HepG2 (cell line): Measurements from ENCODE around the gene MTUS2.

Experiments used
- CREBL2 ChIP-seq: sonication (generic); formaldehyde crosslinking; IDR thresholded peaks from 2 replicates; pipeline ENCODE4 v1.8.1; 2023; ENCODE audit warnings: missing genetic modification reagents, mild to moderate bottlenecking, borderline replicate concordance
- CTCF ChIP-seq: sonication (generic); formaldehyde crosslinking; IDR thresholded peaks from 2 replicates; pipeline ENCODE4 v1.5.0; 2020; ENCODE audit warnings: mild to moderate bottlenecking, missing genetic modification reagents, moderate library complexity
- DZIP1 ChIP-seq: sonication (generic); formaldehyde crosslinking; IDR thresholded peaks from 2 replicates; pipeline ENCODE4 v1.5.0; 2020; ENCODE audit warnings: mild to moderate bottlenecking, missing genetic modification reagents
- FIP1L1 ChIP-seq: fragments of 200-400 bp; formaldehyde crosslinking; IDR thresholded peaks from 2 replicates; pipeline ENCODE4 v1.6.1; 2018; ENCODE audit warnings: low read depth, mild to moderate bottlenecking, low read length, moderate library complexity, borderline replicate concordance; ENCODE audit not compliant: insufficient read depth
- FOXC1 ChIP-seq: sonication (generic); formaldehyde crosslinking; IDR thresholded peaks from 2 replicates; pipeline ENCODE4 v1.8.0; 2022; ENCODE audit warnings: mild to moderate bottlenecking, missing genetic modification reagents, borderline replicate concordance
- PRPF4 ChIP-seq: fragments of 200-400 bp; formaldehyde crosslinking; IDR thresholded peaks from 2 replicates; pipeline ENCODE4 v1.6.1; 2016; ENCODE audit warnings: low read length, low read depth; ENCODE audit not compliant: poor library complexity, severe bottlenecking
- RNF2 ChIP-seq: fragments of 450-650 bp; conservative IDR thresholded peaks from 2 replicates; pipeline ENCODE4 v1.6.1; 2016; ENCODE audit warnings: low read depth
- SP140L ChIP-seq: sonication (generic); formaldehyde crosslinking; IDR thresholded peaks from 2 replicates; pipeline ENCODE4 v1.4.0; 2020; ENCODE audit warnings: missing genetic modification reagents, borderline replicate concordance
- TRIM24 ChIP-seq: sonication (generic); formaldehyde crosslinking; IDR thresholded peaks from 2 replicates; pipeline ENCODE4 v1.8.0; 2022; ENCODE audit warnings: mild to moderate bottlenecking, missing genetic modification reagents
- USF2 ChIP-seq, 2 experiments: sonication (generic) in 1 of 2; formaldehyde crosslinking in 1 of 2; IDR thresholded peaks; 2 replicates each; pipeline versions ENCODE4 v1.5.1 to v1.6.1; 2011 to 2020; ENCODE audit warnings: borderline replicate concordance in 1 of 2, low read depth in 1 of 2, low read length in 1 of 2, mild to moderate bottlenecking in 1 of 2, missing genetic modification reagents in 1 of 2, moderate library complexity in 1 of 2
- ZBTB2 ChIP-seq: sonication (generic); formaldehyde crosslinking; IDR thresholded peaks from 2 replicates; pipeline ENCODE4 v1.8.0; 2022; ENCODE audit warnings: low read depth, missing genetic modification reagents
- ZNF431 ChIP-seq: sonication (generic); formaldehyde crosslinking; IDR thresholded peaks from 2 replicates; pipeline ENCODE4 v1.9.0; 2022; ENCODE audit warnings: missing genetic modification reagents, low read depth, mild to moderate bottlenecking, borderline replicate concordance

- TF ChIP-seq RNF2 (no peak), SP140L (no peak), ZNF431 (CRISPR knock-in tag) (no peak), USF2 (IDR thresholded peaks at IDR 0.05; ENCODE audit: low read depth, low read length) (no peak), USF2 (CRISPR knock-in tag; IDR thresholded peaks at IDR 0.05; ENCODE audit: borderline replicate concordance) (no peak), FOXC1 (CRISPR knock-in tag) (no peak), CTCF (CRISPR knock-in tag) (no peak), TRIM24 (no peak), FIP1L1 (no peak), CREBL2 (CRISPR knock-in tag) (no peak), PRPF4 (no peak), ZBTB2 (no peak), DZIP1 (CRISPR knock-in tag) (no peak)
These were observed 334.3 kb downstream of the MTUS2 start for GRCh38 chr13:29154390-29154789.
